Hippocampal formation (tissue), 2 donors: ENCODE results near the gene TFPI.
A peak's percentile ranks its signal among the peaks of the same experiment; 100 is the strongest.

Experiments used
- DNase-seq, 2 donors: peaks; one replicate each; lab custom pipeline; 2025; lab: John Stamatoyannopoulos, UW

TFPI gene

DNA sequence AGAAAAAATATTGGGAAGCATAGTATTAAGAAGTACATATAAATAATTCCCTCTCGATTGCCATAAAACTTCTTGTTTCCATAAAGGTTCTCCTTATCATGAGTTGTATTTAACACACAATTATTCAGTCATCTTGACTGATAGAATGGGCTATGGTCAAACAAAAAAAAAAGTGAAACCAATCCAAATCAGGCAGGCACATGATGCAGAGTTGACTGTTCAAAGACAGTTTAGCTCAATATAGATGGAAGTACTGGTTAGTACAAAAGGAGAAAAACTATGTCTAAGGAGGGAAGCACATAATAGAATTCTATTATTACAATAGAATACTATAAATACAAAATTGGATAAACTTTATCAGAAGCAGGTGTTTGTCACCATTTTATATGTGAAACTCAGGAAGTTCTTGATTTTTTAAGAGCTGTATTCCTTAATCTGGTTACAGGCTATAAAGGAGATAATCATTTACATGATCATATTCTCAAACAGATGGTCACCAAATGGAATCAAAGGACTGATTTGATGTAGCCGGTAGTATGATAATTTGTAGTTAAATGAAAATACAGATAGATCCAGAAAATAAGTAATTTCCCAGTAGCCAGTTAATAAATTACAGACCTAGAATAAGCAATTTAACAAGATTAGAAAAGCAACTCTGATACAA lies 88.0 kb downstream of the TFPI start:
- DNase-seq, result no peak

DNA sequence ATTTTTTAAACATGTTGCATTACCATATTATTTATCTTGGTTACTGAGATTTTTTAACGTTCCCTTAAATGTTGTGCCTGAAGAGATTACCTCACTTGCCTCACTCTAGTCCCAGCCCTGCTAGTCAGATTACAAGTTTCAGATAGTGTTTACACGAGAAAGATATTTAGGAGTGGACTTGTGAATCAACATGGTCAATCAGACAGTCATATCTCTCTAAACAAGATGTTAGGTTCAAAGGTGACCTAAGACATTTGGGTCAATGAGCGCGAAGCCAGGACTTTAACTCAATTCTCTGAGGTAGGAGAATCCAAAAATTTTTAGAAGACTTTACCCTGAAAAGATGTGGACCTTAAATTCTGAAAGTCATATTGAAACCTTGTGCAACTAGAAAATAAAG lies 91.4 kb downstream of the TFPI start:
- DNase-seq, result no peak

DNA sequence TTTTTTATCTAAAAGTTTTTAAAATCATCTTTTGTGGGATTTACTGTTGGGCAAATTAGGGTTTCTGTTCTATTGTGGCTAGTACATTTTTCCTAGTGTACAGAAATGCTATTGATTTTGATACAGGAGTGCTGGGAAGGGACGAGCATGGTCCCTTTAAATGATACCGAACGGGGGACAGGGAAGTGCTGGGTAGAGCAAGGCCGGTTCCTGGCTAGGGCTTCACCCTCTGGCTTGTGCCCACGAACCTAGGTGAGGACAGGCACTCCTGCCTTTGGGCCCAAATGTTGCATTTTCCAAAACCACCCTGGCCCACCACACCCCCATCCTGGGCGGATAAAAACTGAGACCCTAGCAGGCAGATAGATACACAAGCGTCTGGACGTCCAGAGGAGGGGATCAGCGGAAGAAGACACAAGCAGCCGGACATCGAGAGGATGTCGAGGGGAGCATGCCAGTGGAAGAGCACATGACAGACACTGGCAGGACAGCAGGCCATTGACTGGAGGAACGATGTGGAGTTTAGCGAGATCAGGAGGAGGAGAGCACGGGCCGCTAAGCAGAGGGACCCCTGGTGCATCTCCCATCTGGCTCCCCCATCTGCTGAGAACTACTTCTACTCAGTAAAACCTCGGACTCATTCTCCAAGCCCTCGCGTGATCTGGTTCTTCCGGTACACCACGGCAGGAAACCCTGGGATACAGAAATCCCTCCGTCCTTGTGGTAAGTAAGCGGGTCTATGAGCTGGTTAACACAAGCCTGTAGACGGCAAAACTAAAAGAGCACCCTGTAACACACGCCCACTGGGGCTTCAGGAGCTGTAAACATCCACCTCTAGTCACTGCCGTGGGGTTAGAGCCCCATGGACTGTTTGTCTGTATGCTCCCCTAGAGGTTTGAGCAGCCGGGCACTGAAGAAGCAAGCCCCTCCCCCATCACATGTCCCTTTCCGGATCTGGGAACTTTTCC lies 92.7 kb downstream of the TFPI start:
- no peak for DNase-seq

DNA sequence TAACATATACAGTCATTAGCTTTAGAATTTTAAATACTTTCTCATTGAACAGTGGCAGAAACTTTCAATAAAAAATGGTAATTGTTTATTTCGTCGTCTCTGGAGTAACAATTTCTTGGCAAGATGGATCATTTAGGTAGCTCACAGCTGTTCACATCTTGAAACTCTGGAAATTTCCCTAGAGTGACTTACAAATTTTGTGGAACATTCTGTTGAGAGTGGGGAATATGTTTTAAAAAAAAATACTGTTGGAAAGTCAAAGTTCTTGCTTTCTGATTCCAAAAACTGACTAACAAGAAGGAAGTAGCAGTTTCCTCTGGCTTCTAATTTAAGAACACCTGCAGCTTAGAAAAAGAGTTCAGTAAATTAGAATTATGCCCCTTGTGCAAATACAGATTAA lies 95.0 kb downstream of the TFPI start:
- DNase-seq, result no peak

DNA sequence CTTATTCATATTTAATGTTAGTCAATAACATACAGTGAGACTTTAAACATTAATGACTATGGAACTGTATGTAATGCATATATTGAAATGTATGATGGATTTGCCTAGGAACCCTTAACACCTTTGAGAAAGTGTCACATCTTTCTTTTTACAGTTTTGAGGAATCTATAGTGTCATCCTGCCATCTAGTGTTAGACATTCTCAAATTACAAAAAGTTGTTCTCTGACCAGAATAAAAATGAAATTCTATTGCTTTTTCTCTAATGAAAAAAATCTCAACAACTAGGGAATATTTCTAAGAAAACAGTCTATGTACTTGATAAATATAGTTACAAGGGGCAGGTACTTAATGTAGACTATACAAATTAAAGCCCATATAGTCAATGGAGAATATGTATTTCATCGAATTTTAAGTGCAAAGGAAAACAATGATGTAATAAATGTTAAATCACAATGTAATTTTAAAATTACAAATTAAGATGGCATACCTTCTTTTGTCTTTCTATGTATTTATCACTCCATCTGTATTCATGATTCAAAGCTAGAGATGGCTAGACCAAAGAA lies 101.1 kb downstream of the TFPI start:
- DNase-seq, result peak in 1 of 2 donors; percentile 14

DNA sequence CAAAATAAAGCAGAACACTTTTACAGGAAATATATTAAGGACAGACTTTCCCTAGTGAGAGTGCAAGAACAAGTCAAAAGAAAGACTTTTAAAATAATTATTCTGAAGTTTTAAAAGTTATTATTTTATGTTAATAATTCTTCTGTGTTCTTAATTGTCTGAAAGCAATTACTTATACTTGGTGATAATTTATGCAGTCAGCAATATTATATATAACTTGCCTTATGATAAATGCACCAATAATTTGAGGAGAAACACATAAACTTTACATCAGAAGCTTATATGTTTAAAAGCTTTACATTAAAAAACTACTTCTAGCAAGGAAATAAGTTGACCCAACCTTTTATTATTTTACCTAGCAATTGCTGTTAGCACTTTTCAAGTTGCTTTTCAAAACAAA lies 102.7 kb downstream of the TFPI start:
- no peak for DNase-seq

DNA sequence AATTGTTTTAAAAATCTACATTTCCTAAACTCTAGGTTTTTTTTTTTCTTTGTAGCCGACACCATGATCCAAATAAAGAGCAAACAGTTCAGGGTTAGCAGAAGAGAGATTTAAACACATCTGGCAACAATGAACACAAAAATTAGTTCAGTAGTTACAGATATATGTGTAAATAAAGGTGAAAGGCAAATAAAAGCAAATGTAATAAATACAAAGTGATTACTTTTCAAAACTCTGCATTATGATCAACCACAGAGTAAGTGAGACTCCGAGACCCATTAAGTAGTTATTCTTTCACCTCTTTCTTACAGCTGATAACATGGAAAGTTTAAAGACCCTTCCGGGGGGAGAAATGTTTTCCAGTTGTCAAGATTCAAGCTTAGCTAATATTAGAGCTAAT lies 106.9 kb downstream of the TFPI start:
- no peak for DNase-seq

DNA sequence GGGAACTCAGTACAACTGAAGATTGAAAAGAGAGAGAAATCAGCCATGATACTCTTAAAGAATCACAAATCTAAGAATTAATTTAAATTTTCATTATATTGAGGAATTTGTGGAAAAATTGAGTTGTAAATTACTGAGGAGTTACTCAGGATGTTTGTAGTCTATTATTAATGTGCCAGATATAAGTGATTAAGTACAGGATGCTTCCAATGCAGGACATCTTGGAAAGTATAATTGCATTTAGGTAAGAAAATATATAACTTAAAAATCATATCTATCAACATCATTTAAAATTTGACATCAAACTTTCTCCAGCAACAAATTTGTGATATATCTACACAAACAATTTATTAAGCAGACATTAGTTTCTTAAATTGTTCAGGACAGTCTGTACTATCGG lies 107.5 kb downstream of the TFPI start:
- no peak for DNase-seq

DNA sequence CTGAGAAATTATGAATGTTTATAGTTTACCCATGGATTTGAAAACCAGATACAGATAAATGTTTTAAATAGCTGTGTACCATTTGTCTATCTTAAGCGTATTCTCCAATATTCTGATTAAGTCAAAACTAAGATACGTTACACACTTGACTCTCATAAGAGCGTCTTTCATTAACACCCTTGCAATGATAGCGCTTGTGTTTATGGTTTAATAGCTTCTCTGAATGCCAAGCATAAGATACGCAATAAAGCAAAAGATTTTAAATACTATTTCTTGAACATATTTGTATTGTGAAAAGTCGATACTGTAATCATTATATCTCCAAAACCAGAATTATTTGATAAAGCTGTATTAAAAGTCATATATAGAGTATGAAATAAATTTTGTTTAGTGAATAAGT lies 109.2 kb downstream of the TFPI start:
- no peak for DNase-seq

DNA sequence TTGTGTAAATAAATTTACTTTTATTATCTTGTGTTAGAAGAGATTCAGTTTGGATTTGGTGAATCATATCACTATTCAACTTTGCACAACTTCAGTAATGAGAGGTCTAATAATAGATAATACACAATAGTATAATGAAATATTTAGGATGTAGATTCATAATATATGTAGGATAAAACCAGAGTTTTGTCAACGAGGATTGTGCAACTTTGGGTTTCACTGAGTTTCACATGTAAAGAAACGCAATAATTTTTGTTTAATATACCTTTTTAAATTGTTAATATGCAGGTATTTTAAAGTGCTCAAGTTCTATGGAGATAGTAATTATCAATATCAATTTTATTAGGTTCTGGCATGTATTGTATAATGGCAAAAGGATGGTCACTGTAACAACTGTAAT lies 111.5 kb downstream of the TFPI start:
- DNase-seq, result no peak

DNA sequence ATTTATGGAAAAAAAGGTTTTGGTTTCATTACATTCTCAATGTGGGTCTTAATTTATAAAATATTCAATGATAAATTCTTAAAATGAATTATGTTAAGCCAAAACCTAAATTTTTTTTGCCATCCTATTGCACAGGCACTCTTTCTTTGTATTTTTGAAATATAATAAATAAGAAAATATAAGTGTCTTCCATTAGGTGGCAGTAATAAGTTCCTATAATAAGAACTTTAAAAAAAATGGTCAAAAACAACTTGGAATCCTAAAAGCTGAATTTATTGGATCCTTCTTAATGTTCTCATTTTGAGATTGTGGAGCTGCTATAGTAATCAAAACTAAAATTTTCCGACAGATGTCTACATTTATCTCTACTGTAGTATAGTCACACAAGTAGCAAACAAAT lies 111.9 kb downstream of the TFPI start:
- no peak for DNase-seq

DNA sequence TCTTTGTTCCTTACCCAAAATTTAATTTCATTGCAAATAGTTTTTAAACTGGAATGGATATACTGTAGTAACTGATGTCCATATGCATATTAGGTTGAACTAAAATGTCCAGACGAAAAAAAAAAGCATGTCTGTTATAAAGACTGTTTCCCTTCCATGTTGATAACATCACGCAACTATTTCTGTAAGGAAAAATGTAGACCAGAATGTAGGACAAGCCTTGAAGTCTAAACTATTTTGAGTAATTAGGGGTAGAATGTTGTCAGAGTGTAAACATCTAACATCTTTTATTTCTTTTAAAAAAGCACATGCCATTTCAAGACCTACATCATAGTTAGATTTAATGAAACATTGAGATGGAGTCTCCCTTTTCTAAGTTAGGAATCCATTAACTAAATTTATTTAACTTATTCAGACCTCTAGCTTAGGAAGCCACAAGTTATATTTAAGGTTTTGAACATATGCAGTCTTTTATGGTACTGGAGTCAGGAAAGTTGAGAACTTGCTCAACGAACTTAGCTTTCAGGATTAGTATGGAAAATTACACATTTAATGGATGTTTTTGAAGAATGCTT lies 114.0 kb downstream of the TFPI start:
- DNase-seq, result no peak

DNA sequence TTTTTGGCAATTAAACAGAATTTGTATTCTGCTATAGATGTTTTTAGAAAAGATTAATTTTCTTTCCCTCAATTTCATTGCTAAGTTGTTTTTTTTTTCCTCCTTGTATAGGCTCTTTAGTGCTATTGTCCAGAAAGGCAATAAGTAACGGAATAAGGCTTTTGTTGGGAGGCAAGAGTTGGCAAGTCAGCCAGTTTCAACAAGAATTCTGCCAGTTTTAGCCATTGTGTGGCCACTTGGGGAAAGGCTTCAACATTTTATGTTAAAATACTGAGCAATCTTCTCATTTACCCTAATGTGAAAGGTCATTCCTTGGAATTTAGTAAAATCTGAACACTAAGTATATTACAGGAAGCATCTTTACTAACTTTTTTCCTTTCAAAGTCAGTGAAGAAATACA lies 115.8 kb downstream of the TFPI start:
- DNase-seq, result no peak

DNA sequence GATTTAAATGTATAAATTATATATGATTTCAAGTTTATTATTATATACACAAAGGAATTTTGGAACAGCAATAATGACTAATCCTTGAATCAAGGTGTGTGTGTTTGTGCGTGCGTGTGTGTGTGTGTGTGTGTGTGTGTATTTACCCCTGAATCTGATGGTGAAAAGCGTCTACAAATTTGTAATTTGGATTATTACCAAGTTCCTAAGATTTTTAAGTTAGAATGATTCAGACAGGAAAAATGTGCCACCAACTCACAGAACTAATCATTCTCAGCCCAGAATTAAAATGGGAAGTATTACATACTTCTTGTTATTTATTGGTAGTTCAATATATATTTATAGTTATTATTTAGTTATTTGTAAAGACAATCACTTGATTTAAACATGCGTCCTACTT lies 118.5 kb downstream of the TFPI start:
- no peak for DNase-seq

DNA sequence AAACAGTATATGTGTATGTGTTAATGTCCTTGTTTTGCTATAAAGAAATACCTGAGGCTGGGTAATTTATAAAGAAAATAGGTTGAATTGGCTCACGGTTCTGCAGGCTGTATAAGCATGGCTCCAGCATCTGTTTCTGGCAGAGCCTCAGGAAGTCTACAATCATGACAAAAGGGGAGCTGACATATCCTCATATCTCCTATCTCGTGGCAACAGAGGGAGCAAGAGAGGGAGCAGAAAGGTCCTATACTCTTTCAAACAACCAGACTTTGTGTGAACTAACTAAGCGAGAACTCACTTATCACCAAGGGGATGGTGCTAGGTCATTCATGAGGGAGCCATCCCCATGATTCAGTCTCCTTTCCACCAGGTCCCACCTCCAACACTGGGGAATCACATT lies 119.2 kb downstream of the TFPI start:
- no peak for DNase-seq

DNA sequence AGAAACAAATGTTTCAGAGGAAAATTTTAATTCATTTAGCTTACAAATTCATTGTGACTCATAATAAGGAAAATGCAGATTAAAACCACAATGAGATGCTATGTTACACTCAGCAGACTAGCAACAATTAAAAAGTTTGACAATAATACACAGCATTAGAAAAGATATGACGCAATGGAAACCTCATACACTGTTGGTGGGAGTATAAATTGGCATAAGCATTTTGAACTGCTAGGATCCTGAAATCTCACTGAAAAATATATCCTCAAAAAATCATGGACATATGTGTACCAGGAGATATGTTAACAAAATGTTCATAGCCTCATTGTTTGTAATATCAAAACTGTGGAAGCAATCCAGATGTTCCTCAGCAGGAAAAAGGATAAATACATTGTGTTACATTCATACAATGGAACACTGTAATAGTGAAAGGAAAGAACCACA lies 119.9 kb downstream of the TFPI start:
- DNase-seq, result no peak

DNA sequence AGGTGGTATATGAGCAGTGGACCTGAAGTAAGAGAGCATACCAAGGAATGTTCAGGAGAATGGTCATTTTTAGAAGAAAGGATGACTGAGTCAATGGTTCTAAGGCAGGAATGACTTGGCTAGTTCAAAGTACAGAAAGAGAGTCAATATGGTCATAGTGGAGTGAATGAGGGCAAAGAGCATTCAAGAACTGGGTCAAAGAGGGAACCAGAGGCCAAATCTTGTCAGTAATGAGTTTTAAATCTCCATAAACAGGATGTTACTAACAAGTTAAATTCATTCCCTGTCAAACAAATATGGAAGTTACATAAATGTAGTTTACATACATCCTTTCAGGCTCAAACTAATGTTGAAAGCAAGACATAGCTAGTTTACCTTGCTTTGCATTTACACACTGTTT lies 122.3 kb downstream of the TFPI start:
- no peak for DNase-seq

DNA sequence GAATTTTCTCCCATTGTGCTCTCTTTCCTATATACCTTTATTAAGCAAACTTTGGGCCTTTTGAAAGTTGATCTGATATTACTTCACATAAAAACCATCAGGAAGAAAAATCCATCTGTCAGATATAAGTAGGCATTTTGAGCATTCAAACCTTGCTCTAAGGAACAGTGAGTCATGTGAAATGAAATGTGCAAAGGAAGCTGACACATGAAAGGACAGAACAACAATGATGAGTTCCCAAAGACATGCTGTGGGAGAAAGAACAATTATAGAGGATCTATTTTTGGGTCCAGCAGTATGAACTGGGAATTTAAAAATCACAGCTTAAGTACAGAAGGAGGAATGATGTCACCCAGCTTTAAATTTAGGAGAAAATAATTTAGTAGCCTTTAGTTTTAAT lies 124.2 kb downstream of the TFPI start:
- DNase-seq, result no peak

DNA sequence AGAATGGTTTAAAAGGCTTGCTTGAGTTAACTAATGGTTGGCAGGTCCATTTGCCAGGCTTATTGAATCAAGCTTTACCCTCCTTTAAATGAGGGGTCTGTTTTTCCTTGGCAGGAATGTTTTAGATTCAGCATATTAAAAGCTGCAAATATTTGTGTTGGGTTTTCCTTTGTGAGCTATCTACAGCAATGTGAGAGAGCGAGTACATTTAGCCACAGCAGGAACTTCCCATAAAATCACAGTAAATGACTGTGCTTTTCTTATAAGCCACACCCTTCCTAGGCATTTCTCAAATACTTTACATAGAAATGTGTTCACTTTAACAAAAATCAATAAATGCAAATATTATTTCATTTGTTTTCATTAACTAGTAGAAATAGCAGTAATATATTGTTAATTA lies 130.1 kb downstream of the TFPI start:
- no peak for DNase-seq

DNA sequence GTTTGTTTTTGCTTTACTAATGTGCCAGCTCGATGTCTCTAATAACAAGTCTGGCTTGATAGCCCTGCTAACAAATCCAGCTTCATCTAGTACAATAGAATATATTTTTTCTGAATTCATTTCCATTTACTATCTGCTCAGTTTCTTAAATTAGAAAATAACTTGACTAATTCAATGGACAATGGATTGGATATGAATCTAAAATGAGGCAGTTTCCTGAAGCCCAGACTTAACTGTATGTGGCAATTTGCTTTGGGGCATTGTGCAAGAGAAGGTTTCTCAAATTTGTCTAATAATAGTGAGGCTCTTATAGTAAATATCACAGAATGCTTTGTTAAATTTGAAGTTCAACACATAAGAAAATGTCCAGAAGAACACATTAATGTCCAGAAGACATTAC lies 132.0 kb downstream of the TFPI start:
- DNase-seq, result no peak

DNA sequence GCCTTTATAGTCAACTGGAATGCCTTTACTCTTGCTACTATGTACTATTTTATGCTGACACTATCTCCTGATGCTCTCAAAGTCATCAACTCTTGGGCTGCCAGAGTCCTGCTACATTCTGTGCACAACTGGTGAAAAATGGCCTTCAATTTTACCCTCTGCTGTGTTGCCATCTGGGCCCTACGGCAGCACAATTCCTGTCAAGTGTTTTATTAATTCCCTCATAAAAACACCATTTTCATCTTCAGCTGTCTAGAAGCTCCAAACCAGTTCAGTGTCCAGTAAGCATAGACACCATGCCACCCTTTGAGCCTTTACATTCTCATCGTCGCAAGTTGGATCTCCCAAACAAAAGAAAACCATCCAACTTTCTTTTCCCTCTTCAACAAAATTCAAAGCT lies 132.7 kb downstream of the TFPI start:
- no peak for DNase-seq

DNA sequence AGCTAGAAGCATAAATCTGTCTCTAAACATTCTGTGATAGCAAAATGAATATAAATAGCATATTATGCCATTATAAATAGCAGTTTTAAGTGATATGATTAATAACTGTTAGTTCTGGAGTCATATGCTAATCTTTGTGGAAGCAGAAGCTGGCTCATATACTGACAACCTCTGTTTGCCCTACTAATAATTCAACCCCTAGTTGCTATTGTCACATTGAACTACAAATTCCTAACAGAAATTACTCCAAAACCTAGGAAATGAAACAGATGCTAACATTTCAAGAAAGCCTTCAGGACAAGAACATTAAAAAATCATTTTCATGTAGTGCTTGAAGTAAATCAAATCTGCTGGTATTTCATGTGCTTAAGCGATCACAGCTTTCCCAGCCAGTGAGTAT lies 134.4 kb downstream of the TFPI start:
- no peak for DNase-seq

DNA sequence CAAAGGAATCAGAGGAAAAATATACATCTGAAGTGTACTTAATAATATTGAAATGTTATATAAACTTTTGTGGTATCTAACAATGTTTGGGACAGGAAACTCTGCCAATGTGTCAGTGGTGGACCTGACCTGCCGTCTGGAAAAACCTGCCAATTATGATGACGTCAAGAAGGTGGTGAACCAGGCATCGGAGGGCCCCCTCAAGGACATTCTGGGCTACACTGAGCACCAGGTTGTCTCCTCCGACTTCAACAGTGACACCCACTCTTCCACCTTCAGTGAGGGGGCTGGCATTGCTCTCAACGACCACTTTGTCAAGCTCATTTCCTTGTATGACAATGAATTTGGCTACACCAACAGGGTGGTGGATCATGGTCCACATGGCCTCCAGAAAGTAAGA lies 138.8 kb downstream of the TFPI start:
- DNase-seq, result no peak
